GM12892 (cell line): ENCODE measurements around the gene OTOG.

Experiments
- DNase-seq: peaks from one replicate; pipeline ENCODE4 v3.0.0; 2011; ENCODE audit not compliant: insufficient read length
- FAIRE-seq: peaks from 2 replicates; lab custom pipeline; 2011; peaks lifted over from hg19 to GRCh38; lab: Jason Lieb, UNC
- POLR2A ChIP-seq: IDR thresholded peaks from 2 replicates; pipeline ENCODE4 v1.6.1; 2011; ENCODE audit warnings: low read depth, low read length, control low read depth
- POLR2AphosphoS5 ChIP-seq: IDR thresholded peaks from 2 replicates; pipeline ENCODE4 v1.6.1; 2011; ENCODE audit warnings: low read depth, low read length, control low read depth
- TAF1 ChIP-seq: IDR thresholded peaks from 2 replicates; pipeline ENCODE4 v1.6.1; 2011; ENCODE audit warnings: low read depth, mild to moderate bottlenecking, control low read depth, low read length, borderline replicate concordance

Gene OTOG

DNA sequence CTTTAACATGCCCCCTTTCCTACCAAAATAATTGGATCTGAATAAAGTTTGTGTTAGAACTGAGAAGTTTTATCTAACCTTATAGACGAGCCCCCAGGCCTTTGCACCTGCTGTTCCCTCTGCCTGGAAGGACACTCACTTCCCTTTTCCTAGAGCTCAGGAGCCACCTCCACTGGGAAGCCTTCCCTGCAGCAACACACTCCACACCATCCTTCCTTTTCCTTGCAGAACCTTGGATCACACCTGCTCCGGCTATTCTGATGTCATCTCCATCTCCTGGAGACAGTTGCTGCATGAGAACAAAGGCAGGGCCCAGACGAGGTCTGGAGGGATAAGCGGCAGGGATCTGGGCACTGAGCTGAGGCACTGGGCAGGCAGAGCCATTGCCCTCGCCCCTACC, 149.7 kb downstream of the OTOG start:
- FAIRE-seq (no peak), DNase-seq (no peak)
- TF ChIP-seq POLR2A (no peak), POLR2AphosphoS5 (no peak), TAF1 (no peak)
